ENCODE results near the gene CCDC32.

Gene CCDC32

GRCh38 chr15:40513609-40514008 is 51.2 kb downstream of the CCDC32 start:
- H3K4me3 ChIP-seq (ENCODE audit: low read depth, low read length): no peak overlapping the region

- no peak overlapping the region for H3K4me3 ChIP-seq (ENCODE audit: low read depth, low read length)
These were observed 52.4 kb downstream of the CCDC32 start for GRCh38 chr15:40512440-40512839.

- H3K4me3 ChIP-seq (ENCODE audit: low read depth, low read length): peak overlapping the region; percentile 46
These were observed 53.2 kb downstream of the CCDC32 start for GRCh38 chr15:40511472-40512133.

- H3K4me3 ChIP-seq (ENCODE audit: low read depth, low read length): peak overlapping the region; percentile 46
These were observed 53.8 kb downstream of the CCDC32 start for GRCh38 chr15:40511093-40511471.

GRCh38 chr15:40510201-40510600 is 54.6 kb downstream of the CCDC32 start:
- H3K4me3 ChIP-seq (ENCODE audit: low read depth, low read length): no peak overlapping the region

GRCh38 chr15:40508216-40508615 is 56.6 kb downstream of the CCDC32 start:
- H3K4me3 ChIP-seq (ENCODE audit: low read depth, low read length): no peak overlapping the region

- no peak overlapping the region for H3K4me3 ChIP-seq (ENCODE audit: low read depth, low read length)
These were observed 57.8 kb downstream of the CCDC32 start for GRCh38 chr15:40506964-40507571.
